NCI-H526 treated with DMSO at 0.1 percent for 48 hours (cell line): ENCODE data around the gene LRP11.
"Not testable (repeated sequence)": the region's sequence is repeated elsewhere in the genome, so short reads cannot be mapped to it uniquely, and the experiment has no call there.

Experiments used
- DNase-seq: peaks from one replicate; lab custom pipeline; 2025; lab: John Stamatoyannopoulos, UW

LRP11 gene, protein sequence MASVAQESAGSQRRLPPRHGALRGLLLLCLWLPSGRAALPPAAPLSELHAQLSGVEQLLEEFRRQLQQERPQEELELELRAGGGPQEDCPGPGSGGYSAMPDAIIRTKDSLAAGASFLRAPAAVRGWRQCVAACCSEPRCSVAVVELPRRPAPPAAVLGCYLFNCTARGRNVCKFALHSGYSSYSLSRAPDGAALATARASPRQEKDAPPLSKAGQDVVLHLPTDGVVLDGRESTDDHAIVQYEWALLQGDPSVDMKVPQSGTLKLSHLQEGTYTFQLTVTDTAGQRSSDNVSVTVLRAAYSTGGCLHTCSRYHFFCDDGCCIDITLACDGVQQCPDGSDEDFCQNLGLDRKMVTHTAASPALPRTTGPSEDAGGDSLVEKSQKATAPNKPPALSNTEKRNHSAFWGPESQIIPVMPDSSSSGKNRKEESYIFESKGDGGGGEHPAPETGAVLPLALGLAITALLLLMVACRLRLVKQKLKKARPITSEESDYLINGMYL

DNA sequence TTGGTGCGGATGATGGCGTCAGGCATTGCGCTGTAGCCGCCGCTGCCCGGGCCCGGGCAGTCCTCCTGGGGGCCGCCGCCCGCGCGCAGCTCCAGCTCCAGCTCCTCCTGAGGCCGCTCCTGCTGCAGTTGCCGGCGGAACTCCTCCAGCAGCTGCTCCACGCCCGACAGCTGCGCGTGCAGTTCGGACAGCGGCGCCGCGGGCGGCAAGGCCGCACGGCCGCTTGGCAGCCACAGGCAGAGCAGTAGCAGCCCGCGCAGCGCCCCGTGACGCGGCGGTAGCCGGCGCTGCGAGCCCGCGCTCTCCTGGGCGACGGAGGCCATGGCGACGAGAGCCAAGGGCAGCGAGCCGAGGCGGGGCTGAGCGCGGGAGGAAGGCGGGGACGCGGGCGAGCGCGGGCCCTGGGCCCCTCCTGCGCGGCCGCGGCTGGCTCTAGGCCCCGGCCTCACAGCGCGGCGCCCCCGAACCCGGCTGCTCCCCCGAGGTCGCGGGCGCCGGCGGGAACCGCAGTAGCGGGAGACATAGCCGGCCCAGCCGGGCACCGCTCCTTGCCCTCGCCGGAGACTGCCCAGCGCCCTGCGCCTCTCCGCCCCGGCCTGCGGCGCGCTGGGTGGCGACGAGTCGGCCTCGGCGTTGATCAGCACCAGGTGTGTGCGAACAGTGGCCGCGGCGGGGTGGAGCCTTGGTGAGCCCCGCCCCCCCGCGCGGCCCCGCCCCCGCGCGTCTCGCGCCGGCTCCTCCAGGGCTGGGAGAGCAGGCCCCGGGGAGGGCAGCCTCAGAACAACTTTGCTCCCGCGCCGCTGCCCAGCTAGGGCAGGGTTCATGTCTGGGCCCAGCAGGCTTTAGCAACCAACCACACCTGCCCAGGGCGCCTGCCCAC, at the start of gene LRP11:
LRP11 (minus strand) TSS at position 662 of the 880 bp plus-strand sequence; CDS start at position 323, 339 bp downstream.
- DNase-seq, result peak; percentile 69

DNA sequence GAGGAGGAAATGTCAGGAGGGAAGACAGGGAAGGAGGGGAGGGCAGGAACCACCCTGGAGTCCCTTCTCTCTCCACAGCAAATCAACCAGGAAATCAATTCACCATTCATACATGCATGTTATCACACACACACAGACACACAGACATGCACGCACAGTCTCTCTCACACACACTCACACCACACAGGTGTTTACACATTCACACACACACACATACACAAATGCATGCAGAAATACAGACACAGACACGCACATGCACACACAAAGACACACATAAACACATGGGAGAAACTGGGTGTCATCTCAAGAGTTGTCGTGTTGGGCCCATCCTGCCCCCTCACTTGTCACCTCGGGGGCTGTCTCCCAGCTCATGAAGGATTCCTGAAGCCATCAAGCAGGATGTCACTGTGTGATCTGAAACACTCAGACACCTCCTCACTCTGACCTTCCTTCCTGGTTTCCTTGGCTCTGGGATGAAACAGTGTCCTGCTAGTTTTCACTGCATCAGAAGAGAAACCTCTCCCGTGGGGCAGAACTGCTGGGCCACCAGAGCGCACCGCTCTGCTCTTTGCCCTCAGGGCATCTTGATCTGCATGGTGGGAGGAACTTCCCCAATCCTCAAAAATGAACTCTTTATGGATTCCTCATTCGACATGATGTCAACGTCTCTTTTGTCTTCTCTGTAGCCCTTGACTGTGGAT, 49.5 kb upstream of the LRP11 start:
- DNase-seq, result no peak

DNA sequence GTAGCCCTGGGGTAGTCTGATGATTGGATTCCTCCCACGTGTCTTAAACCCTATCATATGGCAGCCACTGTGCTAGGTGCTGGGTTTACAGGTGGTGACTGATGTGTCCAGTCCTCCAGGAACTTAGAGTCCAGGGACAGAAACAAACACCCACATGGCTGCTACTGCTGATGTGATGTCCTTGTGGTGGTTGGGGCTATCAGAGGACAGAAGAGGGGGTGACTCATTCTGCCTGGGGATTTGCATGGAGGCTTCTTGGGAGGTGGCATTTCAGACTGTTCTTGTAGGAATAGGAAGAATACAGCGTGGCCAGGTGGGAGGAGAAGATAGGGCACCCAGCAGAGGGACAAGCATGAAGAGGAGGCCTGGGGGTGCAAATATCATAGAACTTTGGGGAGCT, 48.9 kb upstream of the LRP11 start:
- no peak for DNase-seq

DNA sequence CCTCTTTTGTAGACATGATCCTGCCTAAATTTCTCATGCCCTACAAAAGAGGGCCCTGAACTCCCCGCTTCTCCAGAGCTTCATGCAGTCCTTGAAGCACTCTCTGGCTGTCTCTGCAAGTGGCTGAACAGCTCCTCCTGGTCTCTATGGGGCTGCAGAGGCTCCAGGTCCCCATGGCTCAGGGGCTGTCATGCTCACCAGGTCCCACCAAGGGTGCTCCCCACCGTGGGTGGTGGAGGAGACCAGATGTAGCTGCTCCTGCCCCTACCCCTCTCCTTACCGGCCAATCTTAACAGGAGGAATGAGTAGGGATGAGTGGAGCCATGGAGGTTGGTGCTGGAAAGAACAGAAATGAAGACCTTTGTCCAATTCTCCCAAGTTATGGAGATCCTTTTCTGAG, 48.5 kb upstream of the LRP11 start:
- not testable (repeated sequence) for DNase-seq

DNA sequence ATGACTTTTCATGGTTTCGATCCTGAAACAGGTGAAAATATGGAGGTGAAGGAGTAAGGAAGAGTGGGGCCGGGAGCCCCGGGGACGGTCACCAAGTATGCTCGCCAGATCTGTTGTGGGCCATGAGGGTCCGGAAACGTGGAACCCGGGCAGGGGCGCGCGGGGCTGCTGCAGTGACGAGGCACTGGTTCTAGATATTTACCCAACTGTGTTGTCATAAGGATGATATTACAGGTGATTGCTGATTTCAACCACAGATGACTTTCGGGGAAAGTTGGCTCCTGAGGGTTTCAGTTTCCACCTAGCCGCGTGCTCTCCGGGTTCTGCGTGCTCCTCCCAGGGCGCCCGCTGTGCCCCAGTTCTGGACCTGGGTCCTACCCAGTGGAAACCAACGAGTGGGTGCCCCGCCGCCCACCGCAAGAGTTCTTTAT, 46.6 kb upstream of the LRP11 start:
- DNase-seq, result no peak

DNA sequence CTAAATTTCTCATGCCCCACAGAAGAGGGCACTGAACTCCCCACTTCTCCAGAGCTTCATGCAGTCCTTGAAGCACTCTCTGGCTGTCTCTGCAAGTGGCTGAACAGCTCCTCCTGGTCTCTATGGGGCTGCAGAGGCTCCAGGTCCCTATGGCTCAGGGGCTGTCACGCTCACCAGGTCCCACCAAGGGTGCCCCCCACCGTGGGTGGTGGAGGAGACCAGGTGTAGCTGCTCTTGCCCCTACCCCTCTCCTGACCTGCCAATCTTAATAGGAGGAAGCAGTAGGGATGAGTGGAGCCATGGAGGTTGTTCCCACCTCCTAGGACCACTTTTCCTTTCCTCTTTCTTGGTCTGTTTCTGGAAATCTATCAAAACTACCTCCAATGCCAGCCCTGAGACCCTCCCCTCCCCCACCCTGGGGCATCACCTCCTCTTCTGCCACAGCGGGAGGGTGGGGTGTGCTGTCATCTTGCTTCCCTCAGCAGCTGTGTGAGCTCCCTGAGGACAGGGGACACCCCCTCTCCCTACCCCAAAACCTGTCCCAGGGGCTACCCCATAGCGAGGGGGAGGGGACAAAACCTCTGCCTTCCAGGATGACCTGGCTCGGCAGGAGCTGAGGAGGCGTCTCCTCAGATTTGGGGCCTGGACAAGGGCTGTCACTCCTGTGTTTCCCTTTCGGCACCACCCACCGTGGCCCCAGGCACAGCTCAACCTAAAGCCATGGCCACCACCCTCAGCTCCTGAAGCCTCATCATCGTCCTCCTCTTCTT, 45.7 kb upstream of the LRP11 start:
- no peak for DNase-seq

DNA sequence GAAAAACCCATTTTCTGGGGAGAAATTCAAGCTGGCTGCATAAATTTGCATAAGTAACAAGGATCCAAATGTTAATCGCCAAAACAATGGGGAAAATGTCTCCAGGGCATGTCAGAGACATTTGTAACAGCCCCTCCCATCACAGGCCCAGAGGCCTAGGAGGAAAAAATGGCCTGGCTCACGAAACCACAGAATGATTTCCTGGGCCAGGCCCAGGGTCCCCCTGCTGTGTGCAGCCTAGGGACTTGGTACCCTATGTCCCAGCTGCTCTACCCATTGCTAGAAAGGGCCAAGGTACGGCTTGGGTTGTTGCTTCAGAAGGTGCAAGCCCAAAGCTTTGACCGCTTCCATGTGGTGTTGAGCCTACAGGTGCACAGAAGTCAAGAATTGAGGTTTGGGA, 44.3 kb upstream of the LRP11 start:
- not testable (repeated sequence) for DNase-seq

DNA sequence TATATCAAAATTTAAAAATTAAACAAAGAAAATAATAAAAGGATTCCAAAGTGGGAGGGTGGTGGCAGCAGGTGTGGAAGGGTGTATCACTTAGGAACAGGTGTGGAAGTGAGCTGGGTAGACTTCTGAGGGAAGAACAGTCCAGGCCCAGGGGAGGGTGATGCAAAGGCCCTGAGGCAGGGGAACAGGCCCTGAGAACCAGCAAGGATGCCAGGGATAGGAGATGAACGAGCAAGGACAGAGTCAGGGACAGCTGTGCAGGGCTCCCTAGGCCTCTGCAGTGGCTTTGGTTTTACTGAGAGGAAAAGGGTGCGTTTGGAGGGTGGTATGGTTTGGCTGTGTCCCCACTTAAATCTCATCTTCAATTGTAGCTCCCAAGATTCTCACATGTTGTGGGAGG, 43.2 kb upstream of the LRP11 start:
- no peak for DNase-seq

DNA sequence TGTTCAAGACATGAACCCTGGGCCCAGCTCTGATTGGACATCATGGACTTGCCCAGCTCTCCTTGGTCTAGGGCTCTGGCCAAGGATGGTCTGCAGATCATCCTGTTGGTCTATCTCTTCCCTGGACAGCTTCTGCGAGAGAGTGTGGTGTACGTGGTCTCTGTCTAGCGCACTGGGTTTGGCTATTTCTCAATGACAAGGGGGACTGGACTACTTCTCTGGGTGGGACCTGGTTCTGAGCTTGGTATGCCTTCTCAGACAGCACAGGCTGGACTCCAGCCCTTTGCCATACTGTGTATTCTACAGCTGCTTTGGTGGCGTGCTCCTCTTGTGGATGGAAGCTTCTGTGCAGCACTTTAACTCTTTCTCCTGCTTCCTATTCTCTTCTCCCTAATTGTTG, 42.2 kb upstream of the LRP11 start:
- no peak for DNase-seq

DNA sequence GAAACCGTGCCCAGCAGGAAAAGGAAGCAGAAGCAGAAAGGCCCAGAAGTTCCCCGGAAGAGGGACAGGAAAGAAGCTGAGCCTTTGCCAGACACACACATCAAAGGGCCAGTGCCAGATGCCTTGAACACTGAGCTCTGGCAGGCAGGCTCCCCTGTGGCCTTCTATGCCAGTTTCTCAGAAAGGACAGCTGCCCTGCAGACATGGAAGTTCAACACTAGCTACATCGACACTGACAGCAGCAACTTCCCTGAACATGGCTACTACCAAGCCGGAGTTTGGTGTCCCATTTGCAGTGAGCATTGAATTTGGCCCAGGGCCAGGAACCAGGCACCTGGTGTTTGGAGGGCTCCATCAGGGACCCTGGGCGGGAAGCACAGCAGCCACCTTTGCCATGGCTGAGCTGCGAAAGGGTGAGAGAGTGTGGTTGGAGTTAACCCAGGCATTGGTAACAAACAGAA, 41.8 kb upstream of the LRP11 start:
- no peak for DNase-seq

DNA sequence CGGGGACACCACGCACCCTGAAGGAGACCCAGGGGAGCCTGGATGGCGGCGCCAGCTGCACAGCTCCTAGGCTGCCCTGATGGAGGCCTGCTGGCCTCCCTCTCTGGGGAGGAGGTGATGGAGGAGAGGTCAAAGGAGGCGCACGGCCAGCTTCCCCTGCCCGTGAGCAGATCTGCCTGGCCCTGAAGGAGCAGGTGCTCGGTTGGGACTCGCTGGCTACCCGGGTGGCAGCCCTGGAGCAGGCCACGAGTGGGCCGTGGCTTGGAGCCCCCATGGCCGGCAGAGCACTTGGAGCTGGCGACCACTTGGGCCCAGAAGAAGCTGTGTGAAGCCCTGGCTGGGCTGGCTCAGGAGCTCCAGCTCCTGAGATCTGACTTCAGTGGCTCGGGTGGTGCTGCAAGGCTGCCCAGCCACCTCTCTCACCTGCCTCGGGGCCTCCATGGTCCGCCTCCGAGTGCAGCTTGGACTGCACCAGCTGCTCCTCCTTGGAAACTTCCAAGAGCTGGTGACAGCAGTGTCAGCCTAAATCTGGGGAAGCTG, 41.3 kb upstream of the LRP11 start:
- DNase-seq, result no peak

DNA sequence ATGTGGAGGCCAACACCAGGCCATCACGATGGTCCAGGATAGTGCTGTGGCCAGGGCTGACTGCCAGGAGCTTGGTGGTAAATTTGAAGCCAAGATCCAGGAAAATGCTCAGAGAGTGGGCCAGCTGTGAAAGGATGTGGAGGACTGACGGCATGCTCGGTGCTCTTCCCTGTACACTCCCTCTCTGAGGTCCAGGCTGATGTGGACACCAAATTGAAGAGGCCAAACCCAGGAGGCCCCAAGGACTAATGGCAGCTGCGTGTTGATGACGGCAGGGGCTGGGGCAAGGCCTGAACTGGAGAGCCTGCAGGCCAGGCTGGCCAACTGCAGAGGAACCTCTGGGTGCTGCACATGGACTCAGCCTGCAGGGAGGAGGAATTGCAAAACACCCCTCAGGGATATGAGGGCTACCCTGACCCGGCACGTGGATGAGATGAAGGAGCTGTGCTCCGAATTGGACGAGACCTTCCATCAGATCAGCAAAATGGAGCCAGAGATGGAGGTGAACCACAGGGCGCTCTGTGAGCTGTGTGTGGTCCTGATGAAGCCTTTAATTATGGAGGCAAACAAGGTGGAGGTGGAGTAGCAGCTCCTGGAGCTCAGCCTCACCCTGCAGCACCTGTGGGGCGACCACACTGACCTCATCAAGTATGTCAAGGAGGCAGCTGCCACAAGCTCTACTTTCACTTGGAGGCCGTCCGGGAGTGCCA, 40.7 kb upstream of the LRP11 start:
- DNase-seq, result no peak

DNA sequence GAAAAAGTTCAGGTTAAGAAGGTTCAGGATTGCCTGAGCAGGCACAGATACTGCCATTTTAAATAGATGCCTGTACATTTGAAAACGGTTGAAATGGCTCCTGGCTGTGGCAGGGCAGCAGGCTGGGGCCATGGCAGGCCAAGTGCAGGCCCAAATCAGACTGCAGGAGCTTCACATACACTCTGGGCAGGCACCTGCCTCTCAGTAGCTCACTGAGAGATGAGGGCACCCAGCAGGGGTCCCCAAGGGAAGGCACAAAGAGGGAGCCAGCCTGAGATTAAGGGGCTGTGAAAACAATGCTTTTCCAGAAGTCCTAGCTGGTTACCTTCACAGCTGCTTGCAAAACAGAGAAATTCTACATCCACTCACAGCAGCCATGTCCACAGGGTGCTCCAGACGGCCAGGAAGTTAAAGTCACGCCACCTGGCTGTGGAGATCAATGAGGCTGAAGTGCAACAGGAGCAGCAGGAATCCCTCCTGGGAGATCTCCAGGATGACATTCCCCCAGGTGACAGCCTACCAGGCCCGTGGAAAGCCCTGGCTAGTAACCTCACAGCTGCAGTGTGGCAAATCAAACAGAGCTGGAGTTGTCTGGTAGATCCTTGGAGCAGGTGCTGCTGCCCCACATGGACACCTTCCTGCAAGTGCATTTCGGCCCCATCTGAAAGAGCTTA, 39.9 kb upstream of the LRP11 start:
- DNase-seq, result no peak

DNA sequence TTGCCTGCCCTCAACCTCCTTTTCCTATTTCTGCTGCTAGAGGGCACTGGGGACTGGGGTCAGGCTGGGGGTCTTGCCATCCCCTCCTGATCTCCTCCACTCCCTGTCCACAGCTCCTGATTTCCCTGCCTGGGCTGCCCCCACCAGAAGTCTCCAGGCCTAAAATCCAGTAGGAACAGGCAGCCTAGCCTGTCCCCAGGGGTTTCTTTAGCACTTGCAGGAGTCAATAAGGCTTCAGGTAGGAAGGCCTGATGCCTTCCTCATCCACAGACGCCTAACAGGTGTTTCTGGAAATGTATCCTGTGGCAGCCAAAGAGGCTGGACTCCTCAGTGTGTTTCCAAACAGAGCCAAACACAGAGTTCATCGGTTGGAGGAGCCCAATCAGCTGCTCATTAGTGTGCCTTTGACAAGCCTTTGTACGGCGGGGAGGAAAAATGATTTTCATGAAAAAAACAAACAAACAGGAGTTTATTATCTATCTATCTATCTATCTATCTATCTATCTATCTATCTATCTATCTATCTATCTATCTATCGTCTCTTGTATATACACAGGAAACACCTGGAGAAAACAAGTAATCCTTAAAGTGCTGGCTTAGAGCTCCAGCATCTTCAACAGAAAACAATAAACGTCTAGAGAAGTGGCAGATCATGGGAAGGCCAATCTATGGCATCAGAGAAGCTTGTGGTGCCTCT, 37.4 kb upstream of the LRP11 start:
- DNase-seq, result no peak

DNA sequence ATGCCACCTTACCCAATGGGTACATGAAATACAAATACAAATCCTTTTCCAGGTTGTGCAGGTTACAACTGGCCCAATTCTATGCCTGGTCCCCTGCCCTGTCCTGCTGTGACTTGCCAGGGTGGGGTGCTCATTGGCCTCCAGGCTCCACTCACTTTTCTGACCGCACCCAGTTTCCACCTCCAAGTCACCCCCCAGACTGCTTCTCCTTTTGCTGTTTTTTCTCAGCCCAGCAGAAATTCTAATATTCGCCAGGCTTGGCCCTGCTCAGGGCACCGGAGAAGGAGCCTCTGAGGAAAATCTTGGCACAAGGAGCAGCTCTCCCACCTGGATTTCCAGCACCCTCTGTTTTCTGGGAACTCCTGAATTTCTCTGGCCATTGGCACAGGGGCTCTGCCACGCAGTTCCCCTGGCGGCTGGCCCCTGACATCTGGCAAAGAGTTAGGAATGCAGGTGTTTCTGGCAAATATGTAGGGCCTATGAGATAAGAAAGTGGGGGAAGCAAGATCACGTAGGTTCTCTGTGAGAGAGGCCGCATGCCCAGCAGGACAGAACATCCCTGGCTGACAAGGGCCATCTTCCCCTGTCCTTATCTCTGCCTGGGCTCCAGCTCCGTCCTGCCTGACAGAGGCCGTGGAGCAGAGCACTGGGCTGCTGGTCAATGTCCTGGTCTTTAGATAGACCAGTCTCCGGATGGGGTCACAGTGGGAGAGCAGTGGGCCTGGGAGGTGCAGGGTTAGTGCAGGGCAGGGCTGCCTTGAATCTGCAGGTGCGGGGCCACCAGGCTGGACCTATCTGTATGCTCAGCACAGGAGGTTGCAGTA, 36.7 kb upstream of the LRP11 start:
- no peak for DNase-seq

DNA sequence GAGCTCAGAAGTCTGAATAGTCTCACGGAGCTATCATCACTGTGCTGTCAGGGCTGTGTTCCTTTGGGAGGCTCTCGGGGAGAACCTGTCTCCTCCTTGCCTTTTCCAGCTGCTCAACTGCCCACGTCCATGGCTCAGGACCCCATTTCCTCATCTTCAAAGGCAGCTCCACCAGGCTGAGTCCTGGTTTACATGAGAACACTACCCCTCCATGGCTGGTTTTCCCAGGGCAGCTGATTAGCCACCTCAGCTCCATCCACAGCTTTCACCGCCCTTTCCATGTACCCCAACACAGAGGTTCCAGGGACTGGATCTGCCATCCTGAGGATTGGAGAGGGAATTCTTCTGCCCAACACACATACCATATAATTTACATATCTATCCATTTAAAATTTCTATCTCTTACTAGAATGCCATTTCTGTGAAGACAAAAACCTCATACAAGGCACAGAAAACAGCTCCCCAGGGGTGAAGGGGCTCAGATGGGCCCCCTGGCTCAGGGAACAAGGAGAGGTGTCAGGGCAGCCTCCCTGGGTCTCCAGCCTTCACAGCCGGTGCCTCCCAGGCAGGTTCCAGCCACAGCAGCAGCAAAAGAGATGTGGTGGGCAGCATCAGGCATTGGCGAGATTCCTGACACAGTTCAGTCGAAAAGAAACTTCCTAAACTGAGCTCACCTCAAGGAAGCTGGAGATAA, 35.9 kb upstream of the LRP11 start:
- no peak for DNase-seq

DNA sequence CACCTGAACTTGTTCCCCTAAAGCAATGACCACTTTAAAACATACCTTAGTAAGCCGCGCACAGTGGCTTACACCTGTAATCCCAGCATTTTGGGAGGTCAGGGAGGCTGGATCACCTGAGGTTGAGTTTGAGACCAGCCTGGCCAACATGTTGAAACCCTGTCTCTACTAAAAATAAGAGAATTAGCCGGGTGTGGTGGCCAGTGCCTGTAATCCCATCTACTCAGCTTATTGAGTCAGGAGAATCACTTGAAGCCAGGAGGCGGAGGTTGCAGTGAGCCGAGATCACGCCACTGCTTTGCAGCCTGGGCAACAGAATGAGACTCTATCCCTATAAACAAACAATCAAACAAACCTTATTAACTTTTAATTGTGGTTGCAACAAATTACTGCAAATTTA, 35.3 kb upstream of the LRP11 start:
- no peak for DNase-seq

DNA sequence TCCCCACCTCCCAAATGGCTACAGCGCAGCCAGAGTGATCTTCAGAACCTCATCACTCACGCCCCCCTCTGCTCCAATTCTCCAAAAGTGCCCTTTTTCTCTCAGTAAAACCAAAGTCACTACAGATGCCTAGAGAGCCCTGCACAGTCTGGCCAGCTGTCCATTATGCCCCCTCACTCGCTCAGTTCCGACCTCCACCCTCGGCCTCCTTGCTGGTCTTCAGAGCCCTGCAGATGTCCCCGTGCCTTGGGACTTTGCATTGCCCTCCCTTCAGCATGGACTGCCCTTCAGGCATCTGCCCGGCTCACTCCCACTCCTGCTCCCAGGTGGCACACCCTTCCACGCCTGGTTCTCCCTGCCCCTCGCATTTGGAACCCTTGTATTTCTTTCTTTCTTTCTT, 34.8 kb upstream of the LRP11 start:
- DNase-seq, result no peak
